ENCODE results near the gene ULK3. TPM values are rescaled to one million over a fixed set of nuclear protein-coding genes. Genes with fewer than 3 reads are reported as not detected.
A peak's percentile ranks its signal among the peaks of the same experiment; 100 is the strongest.

ULK3 gene
- total RNA-seq, 1 donor, result 17.3 TPM

- TF ChIP-seq, protein P1, sequence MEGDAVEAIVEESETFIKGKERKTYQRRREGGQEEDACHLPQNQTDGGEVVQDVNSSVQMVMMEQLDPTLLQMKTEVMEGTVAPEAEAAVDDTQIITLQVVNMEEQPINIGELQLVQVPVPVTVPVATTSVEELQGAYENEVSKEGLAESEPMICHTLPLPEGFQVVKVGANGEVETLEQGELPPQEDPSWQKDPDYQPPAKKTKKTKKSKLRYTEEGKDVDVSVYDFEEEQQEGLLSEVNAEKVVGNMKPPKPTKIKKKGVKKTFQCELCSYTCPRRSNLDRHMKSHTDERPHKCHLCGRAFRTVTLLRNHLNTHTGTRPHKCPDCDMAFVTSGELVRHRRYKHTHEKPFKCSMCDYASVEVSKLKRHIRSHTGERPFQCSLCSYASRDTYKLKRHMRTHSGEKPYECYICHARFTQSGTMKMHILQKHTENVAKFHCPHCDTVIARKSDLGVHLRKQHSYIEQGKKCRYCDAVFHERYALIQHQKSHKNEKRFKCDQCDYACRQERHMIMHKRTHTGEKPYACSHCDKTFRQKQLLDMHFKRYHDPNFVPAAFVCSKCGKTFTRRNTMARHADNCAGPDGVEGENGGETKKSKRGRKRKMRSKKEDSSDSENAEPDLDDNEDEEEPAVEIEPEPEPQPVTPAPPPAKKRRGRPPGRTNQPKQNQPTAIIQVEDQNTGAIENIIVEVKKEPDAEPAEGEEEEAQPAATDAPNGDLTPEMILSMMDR (IDR thresholded peaks at IDR 0.05; ENCODE audit: insufficient read depth, low read depth, low read length), result peak; percentile 65
- DNase-seq (ENCODE audit: low read depth), result peak; percentile 66
- H3K4me3 ChIP-seq (ENCODE audit: low read depth, low read length), result no peak overlapping the region
Measured at GRCh38 chr15:74787251-74788041, 55.5 kb downstream of the ULK3 start.

DNA sequence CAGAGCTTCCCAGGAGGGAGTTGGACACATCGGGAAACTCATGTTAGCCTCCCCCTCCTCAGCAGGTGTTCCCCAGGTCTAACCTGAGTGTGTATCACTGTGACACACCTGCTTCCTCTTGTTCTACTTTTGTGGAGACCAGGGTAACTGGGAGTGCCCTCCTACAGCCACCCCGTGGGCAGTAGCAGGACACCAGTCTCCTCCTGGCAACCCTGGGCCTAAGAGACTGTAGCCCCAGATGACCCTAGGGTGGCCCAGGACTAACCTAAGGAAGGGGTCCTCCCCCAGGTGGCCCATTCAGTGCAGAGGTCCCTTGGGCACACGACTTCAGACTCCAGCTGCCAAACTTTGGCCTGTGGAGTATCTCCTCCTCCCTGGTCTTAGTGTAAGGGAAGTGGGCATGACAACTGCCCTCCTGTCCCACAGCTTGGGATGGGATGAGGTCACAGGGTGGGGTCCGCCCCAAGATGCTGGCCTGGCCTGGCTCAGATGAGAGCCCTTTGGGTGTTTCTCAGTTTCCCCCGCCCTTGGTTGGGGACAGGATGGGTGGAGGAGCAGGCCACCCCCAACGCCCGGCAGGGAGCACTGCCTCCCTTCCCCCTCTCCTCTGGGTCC, 56.3 kb downstream of the ULK3 start:
- no peak overlapping the region for H3K4me3 ChIP-seq (ENCODE audit: low read depth, low read length)
- TF ChIP-seq, protein P1 (IDR thresholded peaks at IDR 0.05; ENCODE audit: insufficient read depth, low read depth, low read length), result no peak
- DNase-seq (ENCODE audit: low read depth), result no peak

Small RNA genes lying within 50 kb of the gene (small RNA-seq; reads per million reads assigned to genes)
- gene CPLX3 (not detected), gene MIR4513 (not detected), gene MIR6882 (0.85 reads per million)

Other genes with a start within 250 kb of the ULK3 start
- gene CLK3, start 227.3 kb downstream of the ULK3 start, total RNA-seq, result 33.2 and 38.4 TPM in 2 replicates
- gene EDC3, start 147.1 kb downstream of the ULK3 start, total RNA-seq, result 9.7 and 11.7 TPM in 2 replicates
- gene CYP1A1, start 117.6 kb downstream of the ULK3 start, total RNA-seq, result not detected in 2 replicates
- gene CYP1A2, start 94.3 kb downstream of the ULK3 start, total RNA-seq, result not detected in 2 replicates
- gene CSK, start 61.1 kb downstream of the ULK3 start, total RNA-seq, result 32.2 and 33.2 TPM in 2 replicates
- gene LMAN1L, start 30.3 kb downstream of the ULK3 start, total RNA-seq, result not detected in 2 replicates
- gene CPLX3, start 16.5 kb downstream of the ULK3 start, total RNA-seq, result not detected in 2 replicates
- gene SCAMP2, start 30.2 kb upstream of the ULK3 start, total RNA-seq, result 25.1 and 33.7 TPM in 2 replicates
- 38.0 and 41.5 TPM in 2 replicates for gene MPI, start 46.9 kb upstream of the ULK3 start, total RNA-seq
- 39.0 and 41.5 TPM in 2 replicates for gene FAM219B, start 63.7 kb upstream of the ULK3 start, total RNA-seq
- gene COX5A, start 94.9 kb upstream of the ULK3 start, total RNA-seq, result 33.7 and 47.4 TPM in 2 replicates
- 2.6 and 11.0 TPM in 2 replicates for gene RPP25, start 113.6 kb upstream of the ULK3 start, total RNA-seq
- 0.43 and 1.6 TPM in 2 replicates for gene SCAMP5, start 152.4 kb upstream of the ULK3 start, total RNA-seq
- gene PPCDC, start 180.4 kb upstream of the ULK3 start, total RNA-seq, result 7.4 and 7.8 TPM in 2 replicates